Measurements from ENCODE around the gene ANO10.

- TF ChIP-seq POLR2A (IDR thresholded peaks at IDR 0.05) (no peak), POLR2AphosphoS5 (IDR thresholded peaks at IDR 0.05) (no peak), CTCF (IDR thresholded peaks at IDR 0.05) (no peak)
Observed at GRCh38 chr3:43632269-43632733, 10.5 kb upstream of the ANO10 start.
